HUES6 (cell line): Measurements from ENCODE around the gene PNRC2.

Experiments used
- H3K27ac ChIP-seq: 2 replicates; pipeline ENCODE4 v1.7.0; 2013; ENCODE audit warnings: low read depth, mild to moderate bottlenecking, low read length, inconsistent platforms
- H3K27me3 ChIP-seq: 2 replicates; pipeline ENCODE4 v1.6.1; 2013; ENCODE audit warnings: low read length; ENCODE audit not compliant: control insufficient read depth, insufficient read depth
- H3K36me3 ChIP-seq: 2 replicates; pipeline ENCODE4 v1.6.1; 2013; ENCODE audit warnings: low read length; ENCODE audit not compliant: control insufficient read depth, insufficient read depth
- H3K4me1 ChIP-seq: 2 replicates; pipeline ENCODE4 v1.6.1; 2013; ENCODE audit warnings: low read length; ENCODE audit not compliant: control insufficient read depth, insufficient read depth
- H3K4me3 ChIP-seq: 2 replicates; pipeline ENCODE4 v1.5.1; 2013; ENCODE audit warnings: low read depth, low read length
- H3K9ac ChIP-seq: one replicate; pipeline ENCODE4 v1.6.1; 2013; ENCODE audit warnings: mild to moderate bottlenecking, low read length
- H3K9me3 ChIP-seq: 2 replicates; pipeline ENCODE4 v1.6.1; 2013; ENCODE audit warnings: low read depth, low read length; ENCODE audit not compliant: control insufficient read depth, insufficient read depth

Gene PNRC2

GRCh38 chr1:23959461-23960290 is at the start of gene PNRC2:
TSS of gene PNRC2 (plus strand) at chr1:23959828. CDS start at chr1:23961458, 1,630 bp downstream.
- Histone ChIP-seq H3K9me3 (no peaks in the 10 kb centered on the region), H3K36me3 (peaks cover 29% of the 10 kb centered on the region), H3K4me1 (peaks cover 16% of the 10 kb centered on the region; the same call in 1 of the 2 replicates), H3K27ac (peak within 1 kb of the TSS; percentile 99), H3K27me3 (no peaks in the 10 kb centered on the region), H3K4me3 (peak within 1 kb of the TSS; percentile 86), H3K9ac (peak within 1 kb of the TSS; percentile 98)

GRCh38 chr1:23910144-23910543 is 49.5 kb upstream of the PNRC2 start:
- Histone ChIP-seq H3K9ac (no peak overlapping the region), H3K9me3 (no peaks in the 10 kb centered on the region), H3K27ac (no peak overlapping the region), H3K27me3 (0 out of 2 replicates have a peak, but pooled peaks cover 4% of the 10 kb centered on the region), H3K4me3 (no peak overlapping the region), H3K36me3 (no peaks in the 10 kb centered on the region), H3K4me1 (peaks cover 4% of the 10 kb centered on the region; the same call in 1 of the 2 replicates)

- Histone ChIP-seq H3K9me3 (no peaks in the 10 kb centered on the region), H3K9ac (no peak overlapping the region), H3K4me3 (no peak overlapping the region), H3K27me3 (0 out of 2 replicates have a peak, but pooled peaks cover 4% of the 10 kb centered on the region), H3K4me1 (peaks cover 4% of the 10 kb centered on the region; the same call in 1 of the 2 replicates), H3K36me3 (no peaks in the 10 kb centered on the region), H3K27ac (no peak overlapping the region)
Measured at GRCh38 chr1:23910553-23911246, 48.9 kb upstream of the PNRC2 start.

- Histone ChIP-seq H3K27ac (no peak overlapping the region), H3K9ac (no peak overlapping the region), H3K4me3 (no peak overlapping the region)
Measured at GRCh38 chr1:23911921-23912320, 47.7 kb upstream of the PNRC2 start.

GRCh38 chr1:23913212-23913880 is 46.3 kb upstream of the PNRC2 start, which contains the start of gene CNR2:
TSS of gene CNR2 (minus strand) at chr1:23913362. CDS start at chr1:23875617, 37,745 bp downstream.
- Histone ChIP-seq H3K27me3 (0 out of 2 replicates have a peak, but pooled peaks cover 4% of the 10 kb centered on the region), H3K4me1 (peaks cover 4% of the 10 kb centered on the region; the same call in 1 of the 2 replicates), H3K4me3 (no peak within 1 kb of the TSS), H3K9ac (no peak within 1 kb of the TSS), H3K36me3 (no peaks in the 10 kb centered on the region), H3K27ac (no peak within 1 kb of the TSS), H3K9me3 (no peaks in the 10 kb centered on the region)

More at GRCh38 chr1:23911921-23912320, 47.7 kb upstream of the PNRC2 start:
- H3K36me3 ChIP-seq, result no peaks in the 10 kb centered on the region
- H3K27me3 ChIP-seq, result 0 out of 2 replicates have a peak, but pooled peaks cover 4% of the 10 kb centered on the region
- H3K9me3 ChIP-seq, result no peaks in the 10 kb centered on the region
- peaks cover 4% of the 10 kb centered on the region; the same call in 1 of the 2 replicates for H3K4me1 ChIP-seq

GRCh38 chr1:23914921-23915320 is 44.7 kb upstream of the PNRC2 start:
- H3K36me3 ChIP-seq, result no peaks in the 10 kb centered on the region
- no peaks in the 10 kb centered on the region for H3K27me3 ChIP-seq
- no peak overlapping the region for H3K27ac ChIP-seq
- no peaks in the 10 kb centered on the region for H3K9me3 ChIP-seq
- no peak overlapping the region for H3K9ac ChIP-seq
- no peaks in the 10 kb centered on the region for H3K4me1 ChIP-seq
- no peak overlapping the region for H3K4me3 ChIP-seq

GRCh38 chr1:23915466-23915865 is 44.2 kb upstream of the PNRC2 start:
- Histone ChIP-seq H3K9me3 (no peaks in the 10 kb centered on the region), H3K9ac (no peak overlapping the region), H3K36me3 (no peaks in the 10 kb centered on the region), H3K4me3 (no peak overlapping the region), H3K27me3 (no peaks in the 10 kb centered on the region), H3K27ac (no peak overlapping the region), H3K4me1 (no peaks in the 10 kb centered on the region)

DNA sequence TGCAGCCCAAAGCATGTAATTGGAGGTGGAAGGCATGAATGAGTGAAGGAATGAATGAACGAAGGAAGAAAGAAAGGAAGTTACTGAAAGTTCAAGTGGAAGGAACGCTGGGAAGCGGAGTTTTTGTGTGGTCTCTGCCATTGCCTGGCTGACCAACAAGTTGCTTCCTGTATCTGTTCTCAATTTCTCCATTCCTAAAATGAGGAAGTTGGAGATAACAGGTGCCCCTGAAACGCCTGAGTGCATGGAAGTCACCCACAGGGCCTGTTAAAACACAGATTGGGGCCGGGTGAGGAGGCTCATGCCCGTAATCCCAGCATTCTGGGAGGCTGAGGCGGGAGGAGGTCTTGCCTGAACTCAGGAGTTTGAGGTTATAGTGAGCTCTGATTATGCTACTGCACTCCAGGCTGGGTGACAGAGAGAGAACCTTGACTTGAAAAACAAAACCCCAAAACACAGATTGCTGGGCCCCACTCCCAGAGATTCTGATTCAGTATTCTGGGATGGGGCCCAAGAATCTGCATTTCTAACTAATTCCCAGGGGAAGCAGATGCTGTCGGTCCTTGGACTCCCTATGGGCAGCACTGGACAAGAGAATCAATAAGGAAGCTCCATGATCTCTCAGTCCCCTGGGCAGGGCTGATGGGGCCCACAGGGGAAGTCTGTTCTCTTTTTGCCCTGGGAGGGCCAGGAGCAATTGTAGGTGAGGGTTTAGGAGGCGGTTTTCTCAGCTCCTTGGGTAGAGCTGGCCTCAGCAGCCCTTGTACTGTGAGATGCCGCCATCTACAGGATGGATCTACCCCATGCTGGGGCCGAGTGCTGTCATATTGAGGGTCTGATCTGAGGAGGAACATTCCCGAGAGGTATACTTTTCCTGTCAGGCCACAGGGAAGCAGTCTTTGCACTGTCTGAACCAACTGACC is 43.2 kb upstream of the PNRC2 start:
- Histone ChIP-seq H3K27me3 (no peaks in the 10 kb centered on the region), H3K9me3 (no peaks in the 10 kb centered on the region), H3K4me3 (no peak overlapping the region), H3K9ac (no peak overlapping the region), H3K36me3 (no peaks in the 10 kb centered on the region), H3K27ac (no peak overlapping the region), H3K4me1 (no peaks in the 10 kb centered on the region; the same call in 1 of the 2 replicates)

GRCh38 chr1:23922321-23922943 is 37.2 kb upstream of the PNRC2 start:
- Histone ChIP-seq H3K4me3 (no peak overlapping the region), H3K9me3 (no peaks in the 10 kb centered on the region), H3K4me1 (no peaks in the 10 kb centered on the region; the same call in 1 of the 2 replicates), H3K36me3 (no peaks in the 10 kb centered on the region), H3K27me3 (no peaks in the 10 kb centered on the region), H3K27ac (no peak overlapping the region), H3K9ac (no peak overlapping the region)
